Esophagus (tissue), 2 donors: ENCODE results near the gene ACAP1. TPM values are rescaled to one million over a fixed set of nuclear protein-coding genes. Genes with fewer than 3 reads are reported as not detected.
"Not testable (repeated sequence)": the region's sequence is repeated elsewhere in the genome, so short reads cannot be mapped to it uniquely, and the experiment has no call there.

ENCODE experiments used
- H3K27ac ChIP-seq, 2 donors: one replicate each; pipeline ENCODE4 v1.5.1; 2013; ENCODE audit warnings: low read depth in 2 of 2, mild to moderate bottlenecking in 2 of 2, inconsistent platforms in 1 of 2, low read length in 1 of 2, moderate library complexity in 1 of 2
- H3K27me3 ChIP-seq, 2 donors: one replicate each; pipeline ENCODE4 v1.6.1; 2013; ENCODE audit warnings: low read length in 2 of 2, control low read depth in 1 of 2, mild to moderate bottlenecking in 1 of 2; ENCODE audit not compliant: insufficient read depth in 2 of 2, control insufficient read depth in 1 of 2
- H3K36me3 ChIP-seq, 2 donors: one replicate each; pipeline ENCODE4 v1.6.1; 2013; ENCODE audit warnings: low read length in 1 of 2; ENCODE audit not compliant: control insufficient read depth in 2 of 2, insufficient read depth in 2 of 2
- H3K4me1 ChIP-seq, 2 donors: one replicate each; pipeline ENCODE4 v1.6.1; 2013; ENCODE audit warnings: low read length in 1 of 2; ENCODE audit not compliant: control insufficient read depth in 2 of 2, insufficient read depth in 2 of 2
- H3K4me3 ChIP-seq, 2 donors: one replicate each; pipeline ENCODE4 v1.5.1; 2013; ENCODE audit warnings: low read length in 2 of 2, mild to moderate bottlenecking in 2 of 2, low read depth in 1 of 2, moderate library complexity in 1 of 2
- H3K9me3 ChIP-seq, 2 donors: one replicate each; pipeline ENCODE4 v1.6.1; 2013; ENCODE audit warnings: mild to moderate bottlenecking in 2 of 2, low read depth in 1 of 2, low read length in 1 of 2, moderate library complexity in 1 of 2; ENCODE audit not compliant: control insufficient read depth in 2 of 2, insufficient read depth in 1 of 2
- WGBS, 2 donors: extraction: QIAGEN DNeasy Blood & Tissue Kit; methylation state at CpG; one replicate each; pipeline ENCODE4 v1.1.7; 2013; 5-methylcytosine and 5-hydroxymethylcytosine counted together
- polyA plus RNA-seq, 2 donors: library from polyadenylated mRNA; stranded (reverse); fragments of 200-250 nt; gene quantifications; one replicate each; pipeline ENCODE4 v1.2.3, GENCODE V29; 2013
- donor health status: healthy with polysubstance abuse.
- donor health status: Bipolar disorder and iron deficiency.

The ACAP1 gene
- polyA plus RNA-seq, 2 donors, result 5.3 to 9.7 TPM

GRCh38 chr17:7363311-7363710 is 27.0 kb downstream of the ACAP1 start:
- 83 to 84% methylated on average over 6 of the region's 6 CpGs for WGBS, 2 donors
- H3K36me3 ChIP-seq, result no peaks in the 10 kb centered on the region
- no peaks in the 10 kb centered on the region for H3K4me1 ChIP-seq
- no peak overlapping the region for H3K27ac ChIP-seq
- no peaks in the 10 kb centered on the region for H3K27me3 ChIP-seq
- H3K9me3 ChIP-seq, result no peaks in the 10 kb centered on the region
- H3K4me3 ChIP-seq, result no peak overlapping the region

GRCh38 chr17:7365963-7366362 is 29.6 kb downstream of the ACAP1 start:
- H3K27ac ChIP-seq, H3K36me3 ChIP-seq, H3K27me3 ChIP-seq, H3K4me1 ChIP-seq, H3K9me3 ChIP-seq, H3K4me3 ChIP-seq: not testable (repeated sequence)
- WGBS, 2 donors, result 92 to 95% methylated on average over 6 of the region's 7 CpGs

GRCh38 chr17:7367083-7367482 is 30.8 kb downstream of the ACAP1 start:
- no peaks in the 10 kb centered on the region for H3K4me1 ChIP-seq
- H3K27ac ChIP-seq, result no peak overlapping the region
- H3K27me3 ChIP-seq, result no peaks in the 10 kb centered on the region
- H3K4me3 ChIP-seq, result no peak overlapping the region
- H3K36me3 ChIP-seq, result no peaks in the 10 kb centered on the region
- 84 to 90% methylated on average over 8 of the region's 8 CpGs for WGBS, 2 donors
- H3K9me3 ChIP-seq, result no peaks in the 10 kb centered on the region

- 75 to 76% methylated on average over 13 of the region's 13 CpGs for WGBS, 2 donors
- H3K27me3 ChIP-seq, result no peaks in the 10 kb centered on the region
- H3K36me3 ChIP-seq, result no peaks in the 10 kb centered on the region
- H3K9me3 ChIP-seq, result no peaks in the 10 kb centered on the region
- no peak overlapping the region for H3K4me3 ChIP-seq
- no peak overlapping the region for H3K27ac ChIP-seq
- H3K4me1 ChIP-seq, result no peaks in the 10 kb centered on the region
These were observed 31.7 kb downstream of the ACAP1 start for GRCh38 chr17:7367918-7368598.

- H3K4me1 ChIP-seq, H3K4me3 ChIP-seq, H3K27me3 ChIP-seq, H3K9me3 ChIP-seq, H3K27ac ChIP-seq, H3K36me3 ChIP-seq: not testable (repeated sequence)
- WGBS, 2 donors, result 82 to 88% methylated on average over 5 of the region's 5 CpGs
These were observed 32.3 kb downstream of the ACAP1 start for GRCh38 chr17:7368599-7368994.

GRCh38 chr17:7369825-7370224 is 33.5 kb downstream of the ACAP1 start:
- Histone ChIP-seq H3K4me3 (no peak overlapping the region), H3K4me1 (no peaks in the 10 kb centered on the region), H3K9me3 (no peaks in the 10 kb centered on the region), H3K27me3 (no peaks in the 10 kb centered on the region), H3K27ac (no peak overlapping the region), H3K36me3 (no peaks in the 10 kb centered on the region)
- 73 to 78% methylated on average over 5 of the region's 5 CpGs for WGBS, 2 donors

GRCh38 chr17:7370853-7371252 is 34.5 kb downstream of the ACAP1 start:
- no peaks in the 10 kb centered on the region for H3K27me3 ChIP-seq
- 85 to 86% methylated on average over 4 of the region's 4 CpGs for WGBS, 2 donors

GRCh38 chr17:7374353-7374752 is 38.0 kb downstream of the ACAP1 start:
- H3K4me3 ChIP-seq, result no peak overlapping the region
- WGBS, 2 donors, result 89% methylated on average over 2 of the region's 2 CpGs
- H3K4me1 ChIP-seq, result no peaks in the 10 kb centered on the region
- no peaks in the 10 kb centered on the region for H3K36me3 ChIP-seq
- H3K27ac ChIP-seq, result no peak overlapping the region
- H3K9me3 ChIP-seq, result no peaks in the 10 kb centered on the region
- no peaks in the 10 kb centered on the region for H3K27me3 ChIP-seq

More at GRCh38 chr17:7370853-7371252, 34.5 kb downstream of the ACAP1 start:
- Histone ChIP-seq H3K4me3 (no peak overlapping the region), H3K4me1 (no peaks in the 10 kb centered on the region), H3K36me3 (no peaks in the 10 kb centered on the region), H3K27ac (no peak overlapping the region), H3K9me3 (no peaks in the 10 kb centered on the region)

GRCh38 chr17:7379134-7379533 is 42.8 kb downstream of the ACAP1 start:
- Histone ChIP-seq H3K4me3 (no peak overlapping the region), H3K36me3 (peaks cover 0 to 9% of the 10 kb centered on the region in 2 donors), H3K9me3 (no peaks in the 10 kb centered on the region), H3K27me3 (no peaks in the 10 kb centered on the region), H3K4me1 (peaks cover 5 to 20% of the 10 kb centered on the region in 2 donors), H3K27ac (no peak overlapping the region)
- 98% methylated on average over 3 of the region's 3 CpGs for WGBS, 2 donors

- H3K36me3 ChIP-seq, result peaks cover 0 to 13% of the 10 kb centered on the region in 2 donors
- H3K4me1 ChIP-seq, result peaks cover 5 to 23% of the 10 kb centered on the region in 2 donors
- H3K27me3 ChIP-seq, result no peaks in the 10 kb centered on the region
- peak overlapping the region; percentile 60 to 69 for H3K4me3 ChIP-seq
- H3K9me3 ChIP-seq, result no peaks in the 10 kb centered on the region
- H3K27ac ChIP-seq, result peak overlapping the region; percentile 26 to 85
- 26 to 27% methylated on average over 7 of the region's 7 CpGs for WGBS, 2 donors
These were observed 44.0 kb downstream of the ACAP1 start for GRCh38 chr17:7380321-7380720.
